SKM-1 (cell line): Measurements from ENCODE around the gene AP3M1.
A peak's percentile ranks its signal among the peaks of the same experiment; 100 is the strongest.
"Not testable (repeated sequence)": the region's sequence is repeated elsewhere in the genome, so short reads cannot be mapped to it uniquely, and the experiment has no call there.

ENCODE experiments used
- DNase-seq: peaks from one replicate; lab custom pipeline; 2025; ENCODE audit not compliant: unreplicated experiment; lab: John Stamatoyannopoulos, UW

Gene AP3M1, protein sequence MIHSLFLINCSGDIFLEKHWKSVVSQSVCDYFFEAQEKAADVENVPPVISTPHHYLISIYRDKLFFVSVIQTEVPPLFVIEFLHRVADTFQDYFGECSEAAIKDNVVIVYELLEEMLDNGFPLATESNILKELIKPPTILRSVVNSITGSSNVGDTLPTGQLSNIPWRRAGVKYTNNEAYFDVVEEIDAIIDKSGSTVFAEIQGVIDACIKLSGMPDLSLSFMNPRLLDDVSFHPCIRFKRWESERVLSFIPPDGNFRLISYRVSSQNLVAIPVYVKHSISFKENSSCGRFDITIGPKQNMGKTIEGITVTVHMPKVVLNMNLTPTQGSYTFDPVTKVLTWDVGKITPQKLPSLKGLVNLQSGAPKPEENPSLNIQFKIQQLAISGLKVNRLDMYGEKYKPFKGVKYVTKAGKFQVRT

DNA sequence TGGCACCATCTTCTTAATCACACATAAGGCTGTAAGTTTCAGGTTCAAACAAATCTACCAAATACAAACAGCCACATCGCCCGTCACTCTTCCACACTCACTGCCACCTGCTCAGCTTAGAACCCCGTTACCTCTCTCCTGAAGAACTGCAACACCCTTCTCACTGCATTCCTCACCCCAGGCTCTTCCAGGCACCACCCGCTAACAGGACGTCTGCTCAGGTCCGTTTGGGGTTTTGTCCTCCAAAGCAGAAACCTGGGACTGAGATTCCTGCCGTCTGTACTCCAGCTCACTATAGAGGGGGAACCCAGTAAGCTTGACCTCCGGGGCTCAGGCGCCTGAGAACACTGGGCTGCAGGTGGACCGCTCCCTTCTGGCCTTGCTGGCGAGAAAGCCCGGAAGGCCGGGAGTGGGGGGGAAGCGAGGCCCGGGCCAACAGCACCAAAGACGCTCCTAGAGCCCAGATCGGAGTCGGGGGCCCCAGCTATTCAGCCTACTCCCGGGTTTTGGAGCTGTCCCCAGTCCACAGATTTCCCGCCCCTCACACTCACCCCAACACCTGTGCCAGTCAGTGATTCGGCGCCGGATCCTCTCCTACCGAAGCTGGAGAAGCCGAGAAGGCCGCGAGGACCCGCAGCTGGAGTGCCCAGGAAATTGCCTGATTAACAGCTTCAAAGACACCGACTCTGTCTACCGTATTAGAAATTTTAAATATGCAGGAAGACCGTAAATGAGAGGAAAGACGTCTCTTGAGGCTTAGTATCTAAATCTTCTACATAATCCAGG lies at the start of gene AP3M1:
TSS of gene AP3M1 (minus strand) at position 625 of the 786 bp plus-strand sequence. CDS start 12,449 bp downstream, outside the sequence.
- DNase-seq = no peak

- DNase-seq = no peak
Observed at GRCh38 chr10:74199315-74199714, 48.7 kb upstream of the AP3M1 start.

DNA sequence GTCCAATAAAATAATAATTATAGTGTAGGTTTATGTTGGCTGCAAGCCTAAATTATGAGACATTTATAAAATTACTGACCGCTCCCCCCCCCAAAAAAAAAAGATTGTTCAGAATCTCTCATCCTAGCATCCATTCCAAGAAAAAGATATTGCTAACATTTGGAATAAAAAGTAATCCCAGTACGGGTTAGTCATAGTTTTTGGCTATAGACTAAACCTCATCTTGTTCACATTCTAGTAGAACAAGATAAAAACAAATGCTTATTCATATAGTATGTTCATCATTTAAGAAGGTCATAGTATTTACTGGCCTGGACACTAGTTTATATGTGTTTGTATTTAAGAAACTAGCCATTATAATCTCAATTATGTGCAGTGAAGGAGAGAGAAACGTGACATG lies 44.4 kb upstream of the AP3M1 start:
- DNase-seq = no peak

DNA sequence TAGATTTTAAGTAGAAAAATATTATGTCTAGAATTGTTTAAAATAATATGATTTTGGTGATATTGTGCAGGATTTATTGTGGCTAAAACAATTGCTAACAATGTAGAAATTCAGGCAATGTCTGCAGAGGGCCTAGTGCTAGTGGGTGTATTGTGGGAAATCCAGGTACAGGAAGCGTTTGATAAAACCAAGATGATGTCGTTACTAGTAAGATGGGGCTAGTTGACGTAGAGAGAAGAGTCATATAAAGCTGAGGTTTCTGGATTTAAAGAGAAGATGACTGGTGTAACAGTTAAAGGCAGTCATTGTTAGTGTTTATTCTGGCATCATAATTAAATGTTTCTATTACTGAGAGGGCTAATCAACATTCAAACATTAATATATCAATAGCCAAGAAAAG lies 43.9 kb upstream of the AP3M1 start:
- DNase-seq = no peak

GRCh38 chr10:74190494-74190893 lies 39.9 kb upstream of the AP3M1 start:
- no peak for DNase-seq

DNA sequence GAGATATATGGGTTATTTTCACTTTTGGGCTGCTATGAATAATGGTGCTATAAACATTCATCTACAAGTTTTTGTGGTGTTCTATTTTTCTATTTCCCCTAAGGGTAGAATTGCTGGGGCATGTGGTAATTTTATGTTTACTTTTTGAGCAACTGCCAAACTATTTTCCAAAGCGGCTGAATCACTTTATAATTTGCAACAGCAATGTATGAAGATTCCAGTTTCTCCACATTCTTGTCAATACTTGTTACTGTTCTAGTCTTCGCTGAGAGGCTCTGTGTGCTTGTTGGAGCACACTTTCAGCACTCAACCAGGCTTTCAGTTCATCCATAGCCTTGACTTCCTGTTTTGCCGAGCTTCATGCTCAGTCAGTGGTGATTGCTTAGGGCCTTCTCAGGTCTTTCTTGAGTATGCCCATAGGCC lies 39.4 kb upstream of the AP3M1 start:
- DNase-seq = peak; percentile 41

DNA sequence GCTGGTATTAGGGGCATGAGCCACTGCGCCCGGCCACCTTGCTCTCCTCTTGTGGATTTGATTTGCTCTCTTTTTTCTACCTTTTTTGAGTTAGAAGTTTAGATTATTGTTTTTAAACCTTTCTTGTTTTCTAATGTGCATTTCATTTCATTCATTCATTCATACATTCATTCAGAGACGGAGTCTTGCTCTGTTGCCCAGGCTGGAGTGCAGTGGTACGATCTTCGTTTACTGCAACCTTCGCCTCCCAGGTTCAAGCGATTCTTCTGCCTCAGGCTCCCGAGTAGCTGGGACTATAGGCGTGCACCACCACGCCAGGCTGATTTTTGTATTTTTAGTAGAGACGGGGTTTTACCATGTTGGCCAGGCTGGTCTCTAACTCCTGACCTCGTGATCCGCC lies 38.0 kb upstream of the AP3M1 start:
- not testable (repeated sequence) for DNase-seq

GRCh38 chr10:74187237-74187636 lies 36.6 kb upstream of the AP3M1 start:
- no peak for DNase-seq

GRCh38 chr10:74186678-74187077 lies 36.0 kb upstream of the AP3M1 start:
- DNase-seq = no peak

- no peak for DNase-seq
Observed at GRCh38 chr10:74179111-74179710, 28.6 kb upstream of the AP3M1 start.

GRCh38 chr10:74178042-74178791 lies 27.6 kb upstream of the AP3M1 start:
- no peak for DNase-seq

GRCh38 chr10:74177140-74177677 lies 26.6 kb upstream of the AP3M1 start:
- no peak for DNase-seq

GRCh38 chr10:74176380-74177139 lies 25.9 kb upstream of the AP3M1 start:
- peak; percentile 90 for DNase-seq

GRCh38 chr10:74175510-74176379 lies 25.1 kb upstream of the AP3M1 start:
- DNase-seq = peak; percentile 68

- DNase-seq = no peak
Observed at GRCh38 chr10:74174521-74174920, 23.9 kb upstream of the AP3M1 start.

- DNase-seq = no peak
Observed at GRCh38 chr10:74171625-74172024, 21.0 kb upstream of the AP3M1 start.

DNA sequence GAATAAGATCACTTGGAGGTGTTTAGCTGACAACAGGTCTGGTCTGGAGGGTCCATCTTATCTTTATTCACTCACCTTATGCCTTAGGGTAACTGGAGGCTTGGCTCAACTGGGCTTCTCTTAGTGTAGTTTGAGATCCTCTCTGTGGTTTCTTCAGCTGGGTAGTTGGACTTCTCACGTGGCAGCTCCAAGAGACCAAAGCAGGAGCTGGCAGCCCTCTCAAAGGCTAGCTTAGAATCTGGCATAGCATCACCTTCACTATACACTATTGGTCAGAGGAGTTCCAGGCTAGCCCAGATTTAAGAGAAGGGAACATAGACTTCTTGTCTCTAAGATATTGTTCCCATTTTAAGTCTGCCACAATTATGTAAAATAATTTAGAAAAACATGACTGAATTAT lies 16.8 kb upstream of the AP3M1 start:
- DNase-seq = no peak

DNA sequence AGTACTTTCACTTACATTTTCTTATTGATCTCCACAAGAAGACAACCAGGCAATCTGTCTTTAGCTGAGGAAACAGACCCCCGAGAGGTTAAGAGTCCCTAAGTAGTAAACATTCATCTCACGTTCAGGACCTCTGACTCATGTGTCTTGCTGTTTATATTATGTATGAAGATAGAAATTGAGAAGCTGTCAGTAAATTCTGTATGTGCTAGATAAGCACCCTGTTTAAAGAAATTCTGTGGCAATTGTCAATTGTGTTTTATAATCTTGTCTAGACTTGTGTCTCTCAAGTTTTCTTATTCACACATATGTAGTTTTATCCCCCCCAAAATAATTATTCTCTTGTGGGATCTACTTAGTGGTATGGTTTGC lies 14.9 kb upstream of the AP3M1 start:
- no peak for DNase-seq
